Ecto neural progenitor cell (in vitro differentiated cells): ENCODE measurements around the gene C14orf93.
"Not testable (repeated sequence)": the region's sequence is repeated elsewhere in the genome, so short reads cannot be mapped to it uniquely, and the experiment has no call there.

ENCODE experiments used
- DNase-seq: peaks from one replicate; pipeline ENCODE4 v3.0.0-alpha.2; 2018; ENCODE audit warnings: low spot score

C14orf93 gene

DNA sequence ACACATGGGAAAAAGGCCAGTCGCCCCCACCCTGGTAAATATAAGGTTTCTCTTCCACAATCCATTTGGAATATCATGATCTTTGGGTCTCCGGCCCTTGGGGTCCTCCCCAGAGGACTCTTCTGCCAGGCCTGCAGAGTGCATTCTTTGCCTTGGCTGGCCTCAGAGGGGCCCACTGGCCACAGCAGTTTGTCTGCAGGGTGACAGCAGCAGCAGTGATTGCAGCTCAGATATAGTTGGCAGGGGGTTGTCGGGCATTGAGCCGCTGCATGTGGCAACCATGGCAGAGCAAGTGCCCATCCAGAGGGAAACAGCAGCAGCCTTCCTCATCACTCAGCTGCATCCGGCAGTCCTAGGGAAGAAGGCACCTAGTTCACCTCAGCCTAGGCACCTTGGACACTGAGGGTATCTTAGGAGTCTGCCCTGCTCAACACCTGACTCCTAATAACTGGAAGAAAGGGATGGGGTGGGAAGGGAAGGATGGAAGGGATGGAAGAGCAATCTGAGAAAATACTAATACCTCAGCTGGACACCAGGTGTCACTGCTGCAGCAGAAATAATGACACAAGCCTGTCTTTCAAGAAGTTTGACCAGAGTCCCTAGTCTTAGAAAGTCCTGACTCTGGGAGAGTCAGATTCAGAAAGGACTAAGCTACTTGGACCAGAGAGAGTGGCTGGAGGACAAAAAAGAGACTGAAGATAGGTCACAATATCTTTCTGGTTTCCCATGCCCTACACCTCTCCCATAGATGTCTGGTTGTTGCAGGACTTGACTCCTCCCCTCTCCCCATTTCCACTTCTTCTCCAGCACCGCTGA lies 36.5 kb downstream of the C14orf93 start:
- no peak for DNase-seq

GRCh38 chr14:22972313-22972930 lies 37.5 kb downstream of the C14orf93 start:
- DNase-seq, result no peak

GRCh38 chr14:22971152-22971551 lies 38.8 kb downstream of the C14orf93 start:
- DNase-seq, result no peak

DNA sequence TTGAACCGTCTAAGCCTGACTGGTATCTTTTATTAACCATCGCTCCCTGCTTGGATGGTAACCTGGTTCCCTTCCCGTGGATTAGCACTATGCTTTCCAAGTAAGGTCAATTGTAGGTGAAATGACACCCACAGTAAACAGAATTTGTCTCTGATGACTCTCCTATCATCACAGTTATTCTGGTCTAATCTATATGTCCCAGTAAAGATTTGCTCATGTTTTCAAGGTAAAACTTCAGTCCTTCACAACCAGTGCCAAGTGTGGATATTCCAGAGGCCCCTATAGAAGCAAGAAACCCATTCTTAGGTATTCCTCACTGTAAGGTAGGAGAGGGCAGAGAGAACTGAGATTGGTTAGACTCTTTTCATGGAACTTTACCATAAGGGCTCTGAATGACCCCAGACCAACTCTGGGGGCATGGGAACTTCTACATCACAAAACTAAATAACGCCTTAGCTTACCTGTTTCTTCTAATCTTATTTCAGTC lies 43.1 kb downstream of the C14orf93 start:
- DNase-seq, result no peak

DNA sequence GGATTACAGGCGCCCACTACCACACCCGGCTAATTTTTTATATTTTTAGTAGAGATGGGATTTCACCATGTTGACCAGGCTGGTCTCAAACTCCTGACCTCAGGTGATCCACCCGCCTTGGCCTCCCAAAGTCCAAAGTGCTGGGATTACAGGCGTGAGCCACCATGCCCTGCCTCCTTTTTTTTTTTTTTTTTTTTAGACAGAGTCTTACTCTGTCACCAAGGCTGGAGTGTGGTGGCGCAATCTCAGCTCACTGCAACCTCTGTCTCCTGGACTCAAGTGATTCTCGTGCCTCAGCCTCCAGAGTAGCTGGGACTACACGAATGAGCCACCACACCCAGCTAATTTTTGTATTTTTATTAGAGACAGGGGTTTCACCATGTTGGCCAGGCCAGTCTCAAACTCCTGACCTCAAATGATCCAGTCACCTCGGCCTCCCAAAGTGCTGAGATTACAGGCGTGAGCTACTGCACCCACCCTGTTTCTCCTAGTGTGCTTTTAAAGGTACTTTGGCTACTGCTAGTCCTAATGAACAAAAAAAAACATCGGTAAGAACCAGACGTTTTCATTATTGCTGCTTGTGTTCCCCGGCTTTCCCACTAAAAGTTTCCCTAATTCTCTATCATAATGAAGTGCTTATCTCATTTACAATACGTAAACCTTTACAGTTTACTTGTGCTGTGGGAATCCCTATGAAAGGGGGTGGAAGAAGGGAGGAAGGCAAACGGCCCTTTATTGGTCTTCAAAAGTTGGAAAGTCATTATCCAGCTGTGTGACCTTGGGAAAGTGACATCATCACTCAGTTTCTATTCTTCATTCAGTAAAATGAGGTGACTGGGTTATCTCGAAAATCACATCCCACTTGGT lies 43.8 kb downstream of the C14orf93 start:
- DNase-seq, result not testable (repeated sequence)

GRCh38 chr14:22962061-22962676 lies 47.8 kb downstream of the C14orf93 start:
- DNase-seq, result no peak

DNA sequence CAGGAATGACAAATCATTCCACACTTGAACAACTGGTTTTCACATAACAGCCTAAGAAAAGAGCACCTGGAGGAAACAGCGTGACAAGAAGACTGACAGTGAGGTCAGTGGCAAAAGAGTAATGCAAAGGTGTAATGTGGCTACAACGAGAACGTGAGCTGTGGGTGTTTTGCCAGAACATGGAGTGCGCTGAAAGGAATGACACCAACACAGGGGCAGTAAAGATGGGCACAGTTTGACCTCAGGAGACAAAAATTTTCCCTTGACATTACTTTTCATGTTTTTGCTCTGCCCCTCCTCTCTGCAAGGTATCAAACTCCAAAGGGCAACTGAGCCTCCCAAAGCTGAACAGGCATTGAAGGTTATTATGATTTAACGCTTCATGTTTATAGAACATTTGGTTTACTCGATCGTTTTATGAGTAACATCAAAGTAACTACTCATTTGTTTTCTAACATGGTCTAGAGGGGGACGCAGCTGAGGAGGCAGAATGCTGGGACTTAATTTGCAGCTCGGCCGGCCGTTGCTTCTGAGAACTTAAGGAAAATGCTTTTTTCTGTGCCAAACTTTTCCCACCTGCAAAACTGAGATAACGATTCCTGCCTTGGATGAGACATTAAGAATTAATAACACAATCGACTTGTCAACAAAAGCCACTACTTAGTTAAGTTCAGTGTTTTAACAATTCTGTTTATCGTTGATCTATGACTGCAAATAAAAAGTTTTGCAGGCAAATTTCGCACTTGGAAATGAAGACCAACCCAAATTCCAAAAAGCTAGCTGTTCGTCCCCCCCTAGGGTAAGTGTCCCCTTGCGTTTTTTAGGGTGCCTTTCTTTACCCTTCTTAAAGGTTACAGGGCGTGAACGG lies 54.0 kb downstream of the C14orf93 start:
- no peak for DNase-seq

DNA sequence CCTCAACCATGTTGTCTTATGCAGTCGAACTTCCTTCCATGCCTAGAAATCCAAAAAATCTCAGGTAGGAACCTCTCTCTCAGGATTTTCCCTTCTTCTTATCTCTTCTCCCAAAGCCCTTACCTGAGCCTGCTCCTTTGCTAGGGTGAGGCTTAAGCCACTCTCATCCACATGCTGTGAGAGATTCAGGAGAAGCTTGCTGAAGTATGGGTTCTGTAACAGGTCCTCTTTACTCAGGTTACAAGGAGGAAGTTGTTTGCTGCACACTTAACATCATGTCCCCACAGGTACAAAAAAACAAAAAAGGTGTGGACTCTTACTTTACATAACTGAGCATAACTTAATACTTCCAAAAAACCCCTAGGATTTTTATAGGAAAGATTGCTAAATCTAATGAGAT lies 57.5 kb downstream of the C14orf93 start:
- no peak for DNase-seq

- not testable (repeated sequence) for DNase-seq
These were observed 58.1 kb downstream of the C14orf93 start for GRCh38 chr14:22951795-22952194.

DNA sequence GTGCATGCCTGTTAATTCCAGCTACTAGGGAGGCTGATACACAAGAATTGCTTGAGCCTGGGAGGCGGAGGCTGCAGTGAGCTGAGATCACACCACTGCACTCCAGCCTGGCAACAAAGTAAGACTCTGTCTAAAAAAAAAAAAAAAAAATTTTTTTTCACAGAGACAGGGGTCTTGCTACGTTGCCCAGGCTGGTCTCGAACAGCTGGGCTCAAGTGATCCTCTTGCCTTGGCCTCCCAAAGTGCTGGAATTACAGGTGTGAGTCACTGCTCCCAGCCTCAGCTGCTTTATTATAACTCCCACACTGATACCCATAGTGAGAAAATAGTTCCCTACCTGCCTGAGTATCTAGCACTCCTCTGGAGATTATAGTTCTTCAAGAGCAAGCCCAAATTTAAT lies 64.3 kb downstream of the C14orf93 start:
- no peak for DNase-seq

- DNase-seq, result no peak
These were observed 70.3 kb downstream of the C14orf93 start for GRCh38 chr14:22939684-22940083.
